Endometrial microvascular endothelial cells (primary cell): Measurements from ENCODE around the gene PTPRM. TPM values are rescaled to one million over a fixed set of nuclear protein-coding genes. Genes with fewer than 3 reads are reported as not detected.

Source experiments
- in situ Hi-C: cut with HindIII; loops from 2 replicates; pipeline ENCODE4 v1.10.0; 2017; ENCODE audit warnings: low sequenced_read_pairs, low pct_unique_long_range_greater_than_20kb; ENCODE audit errors: inconsistent ontology term
- total RNA-seq: library from RNA; depleted of rRNA; stranded (reverse); fragments of >200 nt; gene quantifications from one replicate; pipeline ENCODE4 v1.2.3, GENCODE V29; 2015; ENCODE audit errors: inconsistent ontology term

PTPRM gene
- total RNA-seq, 1 donor from 2014 or later = 59.6 TPM

GRCh38 chr18:8374676-8375075 lies 807.6 kb downstream of the PTPRM start:
- in situ Hi-C loops = no loop called here

- in situ Hi-C loops = no loop called here
Measured at GRCh38 chr18:8375249-8375648, 808.1 kb downstream of the PTPRM start.

GRCh38 chr18:8376113-8376512 lies 809.0 kb downstream of the PTPRM start:
- in situ Hi-C loops = no loop called here

- in situ Hi-C loops = no loop called here
Measured at GRCh38 chr18:8379187-8379941, 812.2 kb downstream of the PTPRM start.

GRCh38 chr18:8380006-8380405 lies 812.9 kb downstream of the PTPRM start:
- in situ Hi-C loops = no loop called here

- in situ Hi-C loops = no loop called here
Measured at GRCh38 chr18:8380926-8381325, 813.8 kb downstream of the PTPRM start.

- in situ Hi-C loops = no loop called here
Measured at GRCh38 chr18:8381821-8382459, 814.8 kb downstream of the PTPRM start.

GRCh38 chr18:8385400-8385799 lies 818.3 kb downstream of the PTPRM start:
- in situ Hi-C loops = no loop called here

GRCh38 chr18:8386669-8387380 lies 819.7 kb downstream of the PTPRM start:
- in situ Hi-C loops = no loop called here

- in situ Hi-C loops = no loop called here
Measured at GRCh38 chr18:8389391-8390340, 822.5 kb downstream of the PTPRM start.

- in situ Hi-C loops = no loop called here
Measured at GRCh38 chr18:8391068-8391467, 824.0 kb downstream of the PTPRM start.

GRCh38 chr18:8396254-8396653 lies 829.1 kb downstream of the PTPRM start:
- in situ Hi-C loops = no loop called here

GRCh38 chr18:8397034-8397433 lies 829.9 kb downstream of the PTPRM start:
- in situ Hi-C loops = no loop called here

- in situ Hi-C loops = no loop called here
Measured at GRCh38 chr18:8399138-8399537, 832.0 kb downstream of the PTPRM start.

GRCh38 chr18:8400193-8400752 lies 833.2 kb downstream of the PTPRM start:
- in situ Hi-C loops = no loop called here

GRCh38 chr18:8400825-8401224 lies 833.7 kb downstream of the PTPRM start:
- in situ Hi-C loops = no loop called here

GRCh38 chr18:8401606-8402005 lies 834.5 kb downstream of the PTPRM start:
- in situ Hi-C loops = no loop called here

- in situ Hi-C loops = no loop called here
Measured at GRCh38 chr18:8402237-8402636, 835.1 kb downstream of the PTPRM start.

GRCh38 chr18:8403713-8404112 lies 836.6 kb downstream of the PTPRM start:
- in situ Hi-C loops = no loop called here
